Amygdala (tissue), 56 donors: ENCODE results near the gene VSTM2B.
"Not testable (repeated sequence)": the region's sequence is repeated elsewhere in the genome, so short reads cannot be mapped to it uniquely, and the experiment has no call there.

Experiments used
- DNase-seq, 56 donors: peaks; one replicate each; lab custom pipeline; 2025; lab: John Stamatoyannopoulos, UW

The VSTM2B gene

DNA sequence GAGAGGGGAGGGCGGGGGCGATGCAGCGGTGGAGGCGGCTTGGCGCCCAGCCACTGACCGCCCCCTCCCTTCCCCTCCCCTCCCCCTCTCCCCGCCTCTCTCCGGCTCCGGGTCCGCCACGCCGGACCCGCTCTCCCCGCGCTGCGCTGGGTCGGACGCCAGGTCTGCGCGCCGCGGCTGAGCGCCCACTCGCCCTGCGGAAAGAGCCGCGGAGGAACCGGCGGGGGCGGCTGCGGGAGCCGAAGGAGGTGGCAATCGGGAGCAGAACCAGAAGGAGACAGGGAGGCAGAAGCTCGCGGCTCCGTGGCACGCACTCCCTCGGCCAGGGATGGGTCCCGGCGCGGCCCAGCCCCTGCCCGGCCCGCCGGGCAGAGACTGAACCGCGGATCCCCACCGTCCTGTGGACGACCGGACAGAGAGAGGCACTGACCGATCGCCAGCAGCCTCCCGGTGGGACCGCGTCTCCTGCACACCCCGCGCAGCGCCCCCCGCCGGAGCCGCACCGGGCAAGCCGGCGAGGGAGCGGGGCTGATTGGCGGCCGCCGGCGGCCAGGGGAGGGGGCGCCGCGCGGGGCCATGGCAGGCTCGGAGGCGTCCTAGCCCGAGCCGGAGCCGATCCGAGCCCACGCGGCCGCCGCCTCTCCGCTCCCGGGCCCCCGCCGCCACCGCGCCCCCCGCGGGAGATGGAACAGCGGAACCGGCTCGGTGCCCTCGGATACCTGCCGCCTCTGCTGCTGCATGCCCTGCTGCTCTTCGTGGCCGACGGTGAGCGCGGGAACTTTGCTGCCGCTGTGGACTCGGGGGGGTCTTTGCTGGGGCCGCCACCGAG lies at the start of gene VSTM2B:
TSS of gene VSTM2B (plus strand) at position 94 of the 829 bp plus-strand sequence. CDS start at position 684, 590 bp downstream.
- peak in 6 of 56 donors; percentile 30 to 59 (median 58) for DNase-seq

DNA sequence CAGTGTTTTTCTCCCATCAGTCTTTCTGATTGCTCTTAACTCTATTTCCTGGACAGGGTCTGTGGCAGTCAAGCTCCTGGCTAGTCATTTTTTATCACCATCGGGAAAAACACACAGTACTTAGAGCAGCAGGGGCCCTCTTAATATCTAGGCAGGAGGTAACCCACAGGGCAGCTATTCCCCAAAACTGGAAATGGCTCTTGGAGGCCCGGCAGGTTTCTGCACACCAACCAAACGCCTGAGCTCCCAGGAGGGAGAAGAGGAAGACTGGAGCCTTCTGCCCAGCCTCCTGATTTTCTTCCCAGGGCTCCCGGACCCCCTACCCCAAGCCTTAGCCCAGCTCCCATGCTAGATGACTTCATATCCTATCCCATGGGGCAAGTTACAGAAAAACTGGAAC lies 49.3 kb upstream of the VSTM2B start:
- DNase-seq = no peak

DNA sequence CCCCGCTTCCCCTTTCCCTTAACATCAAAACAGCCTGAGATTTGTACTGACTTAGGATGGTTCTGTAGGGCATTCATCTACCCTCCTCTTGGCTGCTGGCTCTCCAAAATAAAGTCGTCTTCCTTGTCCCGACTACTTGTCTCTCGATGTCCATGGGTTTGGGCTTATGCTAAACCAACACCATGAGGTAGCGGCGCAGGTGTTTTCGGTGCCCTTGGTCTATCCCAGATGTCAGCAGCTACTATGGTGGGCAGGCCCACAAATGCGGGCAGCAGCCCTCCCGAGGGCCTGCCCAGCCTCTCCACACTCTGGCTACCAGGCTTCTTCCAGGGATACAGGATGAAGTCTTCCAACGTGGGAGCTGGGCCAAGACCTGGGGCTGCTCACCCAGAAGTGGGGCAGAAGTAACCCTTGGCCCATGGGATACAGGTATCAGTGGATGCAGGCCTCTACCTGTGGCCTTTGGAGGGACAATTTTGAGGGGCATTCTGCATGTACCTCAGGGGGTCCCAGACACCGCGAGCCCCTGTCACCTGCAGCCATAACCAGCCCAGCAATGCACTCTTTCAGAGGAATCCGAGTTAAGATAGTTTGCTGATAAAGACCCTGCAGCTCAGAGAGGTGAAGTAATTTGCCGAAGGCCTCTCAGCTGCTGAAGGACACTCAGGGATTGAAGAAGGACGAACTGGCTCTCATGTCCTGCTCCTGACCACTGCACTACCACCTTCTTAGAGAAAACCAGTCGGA lies 47.8 kb upstream of the VSTM2B start:
- no peak for DNase-seq

DNA sequence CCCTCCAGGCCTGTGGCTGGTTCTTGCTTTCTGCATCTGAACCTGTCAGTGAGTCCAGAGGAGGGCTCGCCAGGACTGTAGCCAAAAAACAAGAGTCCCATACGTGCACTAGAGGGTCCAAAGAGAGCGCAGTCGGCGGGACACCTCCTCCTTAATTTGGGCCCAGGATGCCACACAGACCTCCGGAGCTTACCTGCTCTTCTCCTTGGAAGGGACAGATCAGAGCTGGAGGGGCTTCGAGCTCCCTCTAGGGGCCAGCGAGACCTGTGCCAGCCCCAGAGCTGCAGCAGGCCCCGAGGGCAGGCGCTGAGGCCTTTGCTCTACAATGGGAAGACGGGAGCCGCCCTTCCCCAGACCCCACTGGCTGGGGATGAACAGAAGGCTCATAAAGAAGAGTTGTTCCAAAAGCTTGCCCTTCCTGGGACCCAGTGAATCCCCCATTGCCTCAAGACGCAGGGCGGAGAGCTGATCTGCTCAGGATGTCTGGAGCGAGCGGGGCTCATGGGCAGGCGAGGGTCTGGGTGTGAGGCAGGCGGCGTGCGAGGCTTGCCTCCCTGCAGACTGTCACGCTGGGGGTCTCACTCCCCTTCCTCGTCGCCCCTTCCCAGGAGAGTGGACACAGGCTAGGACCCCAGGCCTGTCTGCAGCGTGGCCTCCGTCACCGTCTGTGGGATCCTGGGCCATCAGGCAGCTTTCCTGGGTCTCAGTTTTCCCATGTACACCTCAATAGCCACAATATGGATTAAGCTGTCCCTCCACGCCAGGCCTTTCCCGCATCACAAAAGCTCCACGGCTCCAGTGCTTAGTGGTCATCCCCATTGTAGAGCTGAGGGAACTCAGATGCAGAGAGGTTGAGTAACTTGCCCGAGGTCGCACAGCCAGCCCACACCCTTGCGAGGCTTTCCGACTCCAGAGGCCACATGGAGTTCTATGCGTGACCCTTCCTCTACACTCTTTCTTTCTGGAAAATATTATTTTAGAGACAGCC lies 46.9 kb upstream of the VSTM2B start:
- peak in 14 of 56 donors; percentile 22 to 67 (median 49) for DNase-seq

DNA sequence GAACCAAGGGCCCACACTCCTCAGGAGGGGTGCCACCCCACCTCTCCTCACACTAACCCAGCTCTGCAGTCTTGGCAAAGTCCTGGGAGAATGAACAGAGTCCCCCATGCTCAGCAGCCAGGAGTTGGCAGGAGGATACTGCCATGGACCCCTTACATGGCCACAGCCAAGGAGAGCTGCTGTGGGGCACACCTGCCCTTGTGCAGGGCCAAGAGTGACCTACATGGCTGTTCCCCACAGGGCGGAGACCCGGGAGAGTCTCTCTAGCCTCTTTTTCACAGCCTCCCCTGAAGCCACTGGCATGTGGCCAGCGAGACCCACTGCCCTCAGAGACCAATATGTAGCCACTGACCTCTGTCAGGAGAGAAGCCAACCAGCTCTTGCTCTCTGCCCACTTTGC lies 45.9 kb upstream of the VSTM2B start:
- DNase-seq = no peak

DNA sequence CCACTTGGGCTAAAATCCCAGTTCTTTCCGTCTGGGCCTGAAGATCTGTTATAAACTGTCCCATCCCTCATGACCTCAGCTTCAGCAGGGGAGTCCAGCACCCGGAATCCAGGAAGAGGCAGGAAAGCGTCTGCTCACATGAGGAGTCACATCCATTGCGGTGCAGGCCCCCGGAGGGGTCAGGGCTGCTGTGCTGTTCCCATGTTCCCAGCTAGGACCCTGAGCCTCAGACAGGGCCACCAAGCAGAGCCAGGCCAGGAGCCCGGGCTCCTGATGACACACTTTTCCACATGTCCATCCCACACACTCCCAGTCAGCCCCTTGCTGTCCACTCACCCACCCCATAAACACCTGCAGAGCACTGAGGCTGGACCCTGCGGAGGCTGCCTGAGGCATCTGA lies 45.3 kb upstream of the VSTM2B start:
- DNase-seq = no peak

DNA sequence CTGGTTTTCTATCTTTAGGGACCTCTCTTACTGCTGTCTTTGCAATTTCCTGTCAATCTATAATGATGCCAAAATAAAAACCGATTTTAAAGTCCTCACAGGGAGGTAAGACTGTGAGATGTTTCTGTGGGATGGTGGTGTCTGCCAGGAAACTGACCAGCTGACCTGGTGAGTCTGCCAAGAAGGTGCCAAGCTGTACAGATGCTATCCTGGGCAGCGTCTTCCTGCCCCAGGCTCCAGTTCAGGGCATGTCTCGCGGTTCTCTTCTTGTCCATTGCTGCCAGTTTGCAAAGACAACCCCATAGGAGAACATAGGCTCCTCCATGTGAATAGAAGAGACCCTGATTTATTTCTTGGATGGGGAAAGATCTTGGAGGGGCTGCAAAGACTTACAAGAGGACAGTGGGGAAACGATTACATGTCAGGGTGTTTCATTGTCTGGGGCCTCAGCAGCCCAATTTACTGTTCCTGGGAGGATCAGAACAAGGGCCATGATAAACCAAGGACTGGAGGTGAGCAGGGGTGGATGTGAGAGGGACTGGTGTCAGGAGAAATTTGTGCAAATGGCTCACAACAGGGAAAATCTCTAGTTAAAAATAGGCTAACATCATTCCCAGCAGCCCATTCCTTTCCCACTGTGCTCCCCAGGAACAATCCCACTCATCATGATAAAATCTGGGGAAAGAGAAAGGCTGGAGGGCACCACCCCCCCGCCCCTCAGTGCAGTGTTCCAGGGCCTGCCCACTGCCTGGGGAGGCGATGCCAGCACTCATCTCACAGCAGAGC lies 42.7 kb upstream of the VSTM2B start:
- DNase-seq = peak in 2 of 56 donors; percentile 26 to 31

DNA sequence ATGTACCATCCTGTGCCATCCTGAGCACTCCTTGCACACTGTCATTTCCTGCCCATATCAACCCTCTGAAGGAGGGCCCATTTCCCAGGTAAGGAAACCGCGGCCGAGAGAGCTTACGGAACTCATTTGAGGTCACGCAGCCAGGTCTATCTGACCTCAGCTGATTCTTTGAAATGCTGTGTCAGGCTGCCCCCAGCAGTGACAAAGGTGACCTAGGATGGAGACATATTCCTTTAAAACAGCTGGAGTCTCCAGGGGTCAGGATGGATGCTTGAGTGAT lies 42.2 kb upstream of the VSTM2B start:
- DNase-seq = no peak

DNA sequence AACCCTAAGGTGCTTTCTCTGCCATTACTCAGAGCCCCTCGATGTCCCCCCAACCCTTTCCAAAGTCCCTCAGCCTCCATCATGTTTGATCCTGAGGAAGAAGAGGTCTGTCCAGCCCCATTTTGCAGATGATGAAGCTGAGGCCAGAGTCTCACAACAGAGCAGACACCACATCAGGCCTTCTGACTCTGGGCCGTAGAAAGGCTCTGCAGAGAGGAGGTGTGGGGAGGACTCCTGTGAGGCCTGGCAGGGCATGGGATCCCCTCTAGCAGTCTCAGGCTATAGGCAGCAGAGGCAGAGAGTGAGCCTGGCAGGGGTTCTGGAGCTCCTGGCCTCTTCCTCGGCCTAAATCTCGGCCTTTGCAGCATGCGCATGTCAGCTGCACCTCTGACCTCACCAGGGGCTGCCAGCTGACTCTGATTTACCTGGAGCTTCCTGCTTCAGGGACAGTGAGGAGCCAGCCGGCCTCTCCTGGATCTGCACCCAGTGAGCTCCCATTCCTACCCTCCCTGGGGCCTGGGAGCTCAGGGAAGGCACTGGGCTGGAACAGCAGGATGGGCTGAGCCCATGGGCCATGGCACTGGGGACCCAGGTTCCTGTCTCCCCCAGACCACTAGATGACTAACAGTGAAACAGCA lies 41.7 kb upstream of the VSTM2B start:
- no peak for DNase-seq

DNA sequence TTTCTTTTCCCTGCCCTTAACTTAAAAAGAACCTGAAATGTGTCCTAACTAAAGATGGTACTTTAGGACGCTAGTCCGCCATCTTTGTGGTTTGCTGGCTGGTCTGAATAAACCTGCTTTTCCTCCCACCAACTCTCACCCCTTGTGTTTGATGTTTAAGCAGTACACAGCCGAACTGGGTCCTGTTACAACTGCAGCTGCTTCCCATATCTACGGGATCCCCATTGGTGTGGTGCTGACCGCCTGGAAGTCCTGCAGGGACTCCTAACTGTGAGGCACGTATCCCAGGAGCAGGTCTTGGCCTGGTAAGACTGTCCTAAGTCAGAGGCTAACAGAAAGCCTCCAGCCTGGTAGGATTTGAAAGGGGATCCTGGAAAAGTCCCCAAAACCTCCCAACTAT lies 40.9 kb upstream of the VSTM2B start:
- no peak for DNase-seq

DNA sequence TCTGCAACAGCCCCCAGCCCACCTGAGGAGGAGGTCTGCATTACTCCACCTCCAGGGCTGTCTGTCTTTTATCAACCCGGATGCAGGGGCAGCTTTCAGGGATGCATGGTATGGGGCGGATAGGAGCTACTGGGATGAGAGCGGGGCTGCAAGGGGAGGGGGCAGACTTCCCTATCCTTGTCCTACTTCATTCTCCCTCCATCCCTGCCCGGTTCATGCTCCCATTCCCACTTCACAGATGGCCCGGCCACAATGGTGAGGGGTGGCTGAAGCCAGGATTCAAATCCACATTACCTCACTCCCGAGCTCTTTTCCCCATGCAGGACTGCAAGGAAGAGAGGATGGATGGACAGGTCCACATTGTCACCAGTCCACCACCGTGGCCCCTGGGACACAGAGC lies 40.5 kb upstream of the VSTM2B start:
- DNase-seq = no peak

DNA sequence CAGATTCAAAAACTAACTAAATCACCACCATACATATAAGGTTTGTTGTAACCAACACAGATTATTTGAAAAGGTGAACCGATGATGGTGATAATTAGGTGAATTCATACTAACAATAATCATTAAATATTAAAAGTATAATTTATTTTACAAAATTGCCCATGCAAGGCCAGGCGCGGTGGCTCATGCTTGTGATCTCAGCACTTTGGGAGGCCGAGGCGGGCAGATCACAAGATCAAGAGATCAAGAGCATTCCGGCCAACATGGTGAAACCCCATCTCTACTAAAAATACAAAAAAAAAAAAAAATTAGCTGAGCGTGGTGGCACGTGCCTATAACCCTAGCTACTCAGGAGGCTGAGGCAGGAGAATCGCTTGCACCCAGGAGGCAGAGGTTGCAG lies 38.8 kb upstream of the VSTM2B start:
- DNase-seq = not testable (repeated sequence)

DNA sequence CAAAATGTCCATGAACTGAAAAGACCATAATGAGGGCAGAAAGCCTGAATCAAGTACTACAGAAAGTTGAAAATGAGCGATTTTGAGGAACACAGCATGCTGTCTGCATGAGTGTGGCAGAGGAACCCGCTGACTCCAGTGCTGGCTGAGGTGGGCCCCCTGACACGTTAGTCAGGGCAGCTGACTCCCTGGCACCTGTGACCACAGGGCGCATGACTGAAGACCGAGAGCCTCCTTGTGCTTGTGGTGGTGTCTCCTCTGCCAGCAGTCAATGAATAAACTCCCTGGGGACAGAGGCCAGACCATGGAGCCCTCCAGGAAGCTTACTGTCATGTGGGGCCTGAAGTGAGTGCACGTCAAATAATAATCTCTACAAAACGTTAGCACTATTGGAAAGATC lies 38.4 kb upstream of the VSTM2B start:
- DNase-seq = no peak

DNA sequence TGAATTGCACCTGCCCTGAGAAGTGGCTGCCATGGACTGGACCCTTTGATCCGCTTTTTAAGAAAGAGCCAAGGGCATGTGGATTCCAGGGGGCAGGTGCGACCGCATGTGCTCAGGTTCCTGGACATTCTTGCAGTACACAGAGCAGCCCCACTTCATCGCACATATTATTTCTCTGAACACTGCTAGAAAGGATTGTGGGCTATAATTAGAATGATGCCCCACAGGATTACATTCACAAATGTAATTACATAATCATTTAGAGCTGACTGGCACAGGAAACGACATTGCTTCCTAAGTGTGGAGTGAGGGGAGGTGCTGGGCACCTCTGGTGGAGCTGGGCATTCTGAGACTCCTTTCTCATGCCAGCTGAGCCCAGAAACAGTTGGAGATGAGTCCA lies 37.5 kb upstream of the VSTM2B start:
- DNase-seq = no peak

DNA sequence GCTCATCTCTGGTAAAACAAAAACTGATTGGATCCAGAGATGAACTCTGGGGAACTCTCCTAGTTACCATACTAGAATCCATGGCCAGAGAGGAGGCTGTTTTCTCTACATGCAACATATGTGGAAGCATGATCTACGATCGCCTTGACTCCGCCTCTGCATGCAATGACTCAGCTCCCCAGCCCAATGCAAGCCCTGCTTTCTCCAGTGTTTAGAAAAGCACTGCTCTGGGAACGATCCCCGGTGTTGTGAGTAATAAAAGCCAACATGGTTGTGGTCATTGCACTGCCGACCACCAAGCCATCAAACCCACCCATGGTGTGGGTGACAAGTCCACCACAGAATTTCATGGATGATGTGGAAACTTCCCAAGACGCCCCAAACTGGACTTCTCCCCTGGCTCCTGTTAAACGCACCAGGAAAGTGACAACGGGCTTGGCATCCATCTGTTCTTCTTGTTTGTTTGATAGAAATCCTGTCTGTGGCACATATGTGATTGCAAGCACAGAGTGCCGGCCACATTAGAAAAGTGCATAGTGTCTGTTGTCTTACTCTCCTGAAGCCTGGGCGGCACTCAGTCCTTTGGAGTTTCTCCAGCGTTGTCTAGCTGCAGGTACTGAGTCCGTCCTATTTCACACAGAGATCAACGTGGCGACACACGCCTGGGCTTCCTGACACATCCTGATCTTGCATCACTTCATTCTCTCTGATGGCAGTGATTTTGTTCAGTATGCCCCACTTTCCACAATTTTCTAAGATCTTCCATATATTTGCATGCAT lies 36.4 kb upstream of the VSTM2B start:
- no peak for DNase-seq

DNA sequence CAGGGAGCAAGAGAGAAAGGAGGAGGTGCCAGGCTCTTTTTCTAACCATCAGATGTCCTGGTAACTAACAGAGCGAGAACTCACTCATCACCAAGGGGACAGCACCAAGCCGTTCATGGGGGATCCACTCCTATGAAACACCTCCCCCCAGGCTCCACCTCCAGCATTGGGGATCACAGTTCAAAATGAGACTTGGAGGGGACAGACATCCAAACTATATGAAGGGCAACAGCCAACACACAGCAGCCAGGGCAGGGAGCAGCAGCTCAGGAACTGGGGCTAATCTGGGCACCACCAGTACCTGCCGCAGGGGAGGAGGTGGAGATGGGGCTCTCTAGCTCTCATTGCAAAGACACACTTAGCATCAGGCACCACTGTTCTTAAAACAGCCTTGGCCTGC lies 34.3 kb upstream of the VSTM2B start:
- DNase-seq = no peak

DNA sequence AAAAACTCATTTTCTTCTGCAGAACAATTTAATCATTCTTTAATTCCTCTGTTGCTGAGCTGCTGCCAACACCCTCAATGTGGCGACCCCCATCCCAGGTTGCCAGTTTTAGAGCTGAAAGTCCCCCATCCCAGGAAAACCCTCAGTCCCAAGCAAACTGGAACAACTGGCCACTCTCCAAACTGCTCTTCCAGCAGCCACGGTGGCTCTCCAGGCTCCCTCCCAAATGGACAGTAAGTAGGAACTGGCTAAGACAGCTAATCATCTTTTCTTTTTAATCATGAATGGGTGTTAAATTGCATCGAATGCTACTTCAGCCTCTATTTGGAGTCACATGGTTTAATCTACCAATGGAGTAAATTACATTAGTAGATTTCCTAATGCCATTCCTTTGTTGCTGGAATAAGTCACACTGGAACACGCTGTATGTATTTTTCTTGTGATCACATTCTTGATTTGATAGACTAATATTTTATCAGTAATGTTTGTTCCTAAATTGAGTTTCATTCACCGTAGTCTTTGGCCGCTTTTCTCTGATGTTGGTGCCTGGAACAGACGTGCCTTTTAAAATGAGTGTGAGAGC lies 33.7 kb upstream of the VSTM2B start:
- peak in 2 of 56 donors; percentile 26 to 49 for DNase-seq

DNA sequence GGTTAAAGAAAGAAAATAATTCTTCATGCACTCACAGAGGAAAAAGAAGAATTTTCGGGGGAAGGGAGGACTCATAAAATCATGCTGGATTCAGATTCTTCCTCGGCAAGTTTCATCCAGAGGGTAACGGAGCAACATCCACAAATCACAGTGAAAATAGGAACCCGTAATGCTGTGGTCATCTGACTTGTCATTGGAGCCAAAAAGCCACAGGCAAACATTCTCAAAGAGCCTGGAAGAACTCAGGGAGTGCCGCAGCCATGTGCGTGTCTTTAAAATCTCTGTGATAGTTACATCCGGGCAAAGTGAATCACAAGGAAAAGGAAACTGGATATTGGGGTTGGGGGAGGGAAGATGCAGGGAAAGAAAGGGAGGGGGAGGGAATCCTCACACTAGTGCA lies 33.0 kb upstream of the VSTM2B start:
- peak in 9 of 56 donors; percentile 19 to 62 (median 31) for DNase-seq
